Measurements from ENCODE around the gene CACNA1I. TPM values are rescaled to one million over a fixed set of nuclear protein-coding genes. Genes with fewer than 3 reads are reported as not detected.
A peak's percentile ranks its signal among the peaks of the same experiment; 100 is the strongest.

The CACNA1I gene
- total and polyA plus RNA-seq, 5 donors from 2014 or later: 0.06 to 10.6 (median 0.32) TPM

DNA sequence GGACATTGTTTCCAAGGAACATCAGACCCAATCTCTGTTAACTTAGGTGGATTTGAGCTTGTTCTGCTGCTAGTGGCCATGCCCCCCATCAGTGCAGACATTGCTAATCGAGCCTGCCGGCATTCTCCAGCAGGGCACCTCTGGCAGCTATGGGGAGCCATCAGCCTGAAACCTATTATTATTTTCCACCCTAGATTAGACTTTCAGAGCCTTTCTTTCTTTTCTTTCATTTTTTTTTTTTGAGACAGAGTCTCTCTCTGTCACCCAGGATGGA is 4.9 kb downstream of the CACNA1I start:
- Mint-ChIP-seq H3K36me3 (no peaks in the 10 kb centered on the region), H3K27ac (no peak overlapping the region), H3K4me1 (peaks cover 0 to 3% (median 0%) of the 10 kb centered on the region in 4 donors), H3K27me3 (peaks cover 18% of the 10 kb centered on the region), H3K9me3 (peaks cover 0 to 1% (median 0%) of the 10 kb centered on the region in 7 donors), H3K4me3 (no peak overlapping the region)
- H3K4me3 ChIP-seq (ENCODE audit: low read depth, low read length): no peak overlapping the region
- H3K36me3 ChIP-seq (ENCODE audit: control insufficient read depth, insufficient read depth, low read length): no peaks in the 10 kb centered on the region
- H3K27me3 ChIP-seq (ENCODE audit: control insufficient read depth, insufficient read depth, low read length): no peaks in the 10 kb centered on the region
- H3K27ac ChIP-seq (ENCODE audit: insufficient read depth, low read length, poor library complexity, severe bottlenecking): no peak overlapping the region
- DNase-seq (no peak), ATAC-seq (ENCODE audit: low read depth in 2 of 2) (no peak)
- no peaks in the 10 kb centered on the region for H3K4me1 ChIP-seq (ENCODE audit: control insufficient read depth, insufficient read depth, low read length, poor library complexity, severe bottlenecking)
- no peaks in the 10 kb centered on the region for H3K9me3 ChIP-seq (ENCODE audit: control insufficient read depth in 2 of 2, low read length in 2 of 2)

DNA sequence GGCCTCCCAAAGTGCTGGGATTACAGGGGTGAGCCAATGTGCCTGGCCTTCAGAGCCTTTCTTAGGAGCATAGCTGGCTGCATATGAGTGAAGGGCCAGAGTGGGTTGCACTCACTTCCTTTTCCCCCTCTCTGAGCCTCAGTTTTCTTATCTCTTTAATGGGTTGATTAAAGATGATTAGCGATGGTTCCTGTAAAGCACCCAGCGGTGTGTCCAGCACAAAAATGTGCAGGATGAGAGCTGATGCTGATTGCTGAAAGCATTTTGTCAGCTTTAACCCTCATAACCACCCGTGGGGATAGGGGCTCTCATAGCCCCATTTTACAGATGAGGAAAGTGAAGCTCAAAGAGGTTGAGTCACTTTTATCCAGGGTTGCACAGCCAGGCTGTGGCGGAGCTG is 5.5 kb downstream of the CACNA1I start:
- Mint-ChIP-seq H3K27ac (no peak overlapping the region), H3K4me3 (no peak overlapping the region), H3K9me3 (peaks cover 0 to 1% (median 0%) of the 10 kb centered on the region in 7 donors), H3K27me3 (peaks cover 24% of the 10 kb centered on the region), H3K36me3 (no peaks in the 10 kb centered on the region), H3K4me1 (peaks cover 0 to 3% (median 0%) of the 10 kb centered on the region in 4 donors)
- Histone ChIP-seq H3K4me3 (ENCODE audit: low read depth, low read length) (no peak overlapping the region), H3K9me3 (ENCODE audit: control insufficient read depth in 2 of 2, low read length in 2 of 2) (no peaks in the 10 kb centered on the region), H3K4me1 (ENCODE audit: control insufficient read depth, insufficient read depth, low read length, poor library complexity, severe bottlenecking) (no peaks in the 10 kb centered on the region), H3K27me3 (ENCODE audit: control insufficient read depth, insufficient read depth, low read length) (no peaks in the 10 kb centered on the region), H3K36me3 (ENCODE audit: control insufficient read depth, insufficient read depth, low read length) (no peaks in the 10 kb centered on the region), H3K27ac (ENCODE audit: insufficient read depth, low read length, poor library complexity, severe bottlenecking) (no peak overlapping the region)
- DNase-seq: no peak
- ATAC-seq (ENCODE audit: low read depth in 2 of 2): no peak

DNA sequence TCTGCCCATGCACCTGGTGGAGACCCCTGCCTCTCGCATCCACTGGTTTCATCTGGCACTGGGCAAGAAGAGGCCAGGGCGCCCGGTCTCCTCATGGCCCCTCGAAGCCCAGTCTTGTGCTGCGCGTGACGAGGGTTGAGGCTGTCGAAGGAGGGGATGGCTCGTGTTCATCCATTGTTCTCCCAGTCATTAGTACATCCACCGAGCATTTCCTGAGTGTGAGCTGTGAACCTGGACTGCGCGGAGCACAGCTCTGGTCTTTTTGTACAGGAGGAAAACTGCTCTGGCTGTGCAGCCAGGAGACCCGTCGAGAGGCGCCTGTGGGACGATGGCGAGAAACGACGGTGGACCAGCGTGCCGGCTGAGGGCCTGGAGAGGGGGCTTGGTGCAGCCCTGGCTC is 6.8 kb downstream of the CACNA1I start:
- H3K36me3 Mint-ChIP-seq: no peaks in the 10 kb centered on the region
- H3K4me1 Mint-ChIP-seq: no peaks in the 10 kb centered on the region
- H3K4me3 Mint-ChIP-seq: peak overlapping the region in 1 of 4 donors; percentile 27
- Histone ChIP-seq H3K36me3 (ENCODE audit: control insufficient read depth, insufficient read depth, low read length) (no peaks in the 10 kb centered on the region), H3K9me3 (ENCODE audit: control insufficient read depth in 2 of 2, low read length in 2 of 2) (no peaks in the 10 kb centered on the region), H3K4me3 (ENCODE audit: low read depth, low read length) (no peak overlapping the region), H3K27ac (ENCODE audit: insufficient read depth, low read length, poor library complexity, severe bottlenecking) (no peak overlapping the region), H3K4me1 (ENCODE audit: control insufficient read depth, insufficient read depth, low read length, poor library complexity, severe bottlenecking) (no peaks in the 10 kb centered on the region), H3K27me3 (ENCODE audit: control insufficient read depth, insufficient read depth, low read length) (no peaks in the 10 kb centered on the region)
- DNase-seq (no peak), ATAC-seq (ENCODE audit: low read depth in 2 of 2) (no peak)
- H3K27ac Mint-ChIP-seq: no peak overlapping the region
- peaks cover 20% of the 10 kb centered on the region for H3K27me3 Mint-ChIP-seq
- peaks cover 0 to 4% (median 0%) of the 10 kb centered on the region in 7 donors for H3K9me3 Mint-ChIP-seq

DNA sequence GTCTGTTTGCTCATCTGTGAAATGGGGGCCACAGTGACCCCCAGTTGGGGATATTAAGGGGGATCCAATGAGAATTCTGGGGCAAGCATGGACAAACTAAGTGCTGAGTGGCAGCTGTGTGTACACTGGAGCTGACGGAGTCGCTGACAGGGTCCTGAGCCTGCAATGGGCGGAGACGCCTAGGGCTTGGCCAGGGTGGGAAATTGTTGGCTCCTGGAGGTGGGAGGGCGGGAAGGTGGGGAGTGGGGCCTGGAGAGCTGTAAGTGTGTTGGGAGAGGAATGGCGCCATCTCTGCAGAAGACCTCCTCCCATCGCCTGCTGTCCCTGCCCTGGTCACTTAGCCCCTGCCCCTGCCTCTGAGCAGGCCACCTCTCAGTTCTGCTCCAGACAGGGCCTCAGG is 7.3 kb downstream of the CACNA1I start:
- Mint-ChIP-seq H3K4me3 (no peak overlapping the region), H3K27ac (no peak overlapping the region), H3K9me3 (peaks cover 0 to 5% (median 0%) of the 10 kb centered on the region in 7 donors), H3K27me3 (peaks cover 20% of the 10 kb centered on the region), H3K4me1 (no peaks in the 10 kb centered on the region), H3K36me3 (peaks cover 2% of the 10 kb centered on the region)
- DNase-seq: no peak
- Histone ChIP-seq H3K4me1 (ENCODE audit: control insufficient read depth, insufficient read depth, low read length, poor library complexity, severe bottlenecking) (no peaks in the 10 kb centered on the region), H3K4me3 (ENCODE audit: low read depth, low read length) (no peak overlapping the region), H3K36me3 (ENCODE audit: control insufficient read depth, insufficient read depth, low read length) (no peaks in the 10 kb centered on the region), H3K9me3 (ENCODE audit: control insufficient read depth in 2 of 2, low read length in 2 of 2) (no peaks in the 10 kb centered on the region), H3K27ac (ENCODE audit: insufficient read depth, low read length, poor library complexity, severe bottlenecking) (no peak overlapping the region), H3K27me3 (ENCODE audit: control insufficient read depth, insufficient read depth, low read length) (no peaks in the 10 kb centered on the region)
- ATAC-seq (ENCODE audit: low read depth in 2 of 2): no peak

DNA sequence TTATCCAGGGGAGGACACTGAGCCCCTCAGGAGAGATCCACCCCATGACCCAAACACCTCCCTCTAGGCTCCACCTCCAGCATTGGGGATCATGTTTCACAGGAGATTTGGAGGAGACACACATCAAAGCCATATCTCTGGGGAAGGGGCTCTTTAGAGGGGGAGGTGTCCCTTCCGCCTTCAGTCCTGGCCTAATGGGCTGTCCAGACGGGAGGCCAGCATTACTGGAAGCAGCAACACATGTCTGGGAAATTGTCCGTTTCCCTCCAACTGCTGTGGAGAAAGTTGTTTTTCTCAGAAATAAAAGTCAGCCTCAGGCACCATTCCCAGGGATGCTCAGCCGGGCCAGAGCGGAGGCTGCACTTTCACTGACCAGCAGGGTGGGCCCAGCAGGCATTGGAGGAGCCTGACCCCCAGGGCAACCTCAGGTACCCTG is 9.5 kb downstream of the CACNA1I start:
- Mint-ChIP-seq H3K9me3 (peaks cover 0 to 10% (median 1%) of the 10 kb centered on the region in 7 donors), H3K27me3 (peaks cover 20% of the 10 kb centered on the region), H3K4me1 (no peaks in the 10 kb centered on the region), H3K4me3 (no peak overlapping the region), H3K36me3 (peaks cover 8% of the 10 kb centered on the region), H3K27ac (no peak overlapping the region)
- no peak overlapping the region for H3K4me3 ChIP-seq (ENCODE audit: low read depth, low read length)
- H3K4me1 ChIP-seq (ENCODE audit: control insufficient read depth, insufficient read depth, low read length, poor library complexity, severe bottlenecking): no peaks in the 10 kb centered on the region
- no peaks in the 10 kb centered on the region for H3K27me3 ChIP-seq (ENCODE audit: control insufficient read depth, insufficient read depth, low read length)
- H3K27ac ChIP-seq (ENCODE audit: insufficient read depth, low read length, poor library complexity, severe bottlenecking): no peak overlapping the region
- H3K9me3 ChIP-seq (ENCODE audit: control insufficient read depth in 2 of 2, low read length in 2 of 2): no peaks in the 10 kb centered on the region
- ATAC-seq (ENCODE audit: low read depth in 2 of 2) (no peak), DNase-seq (no peak)
- H3K36me3 ChIP-seq (ENCODE audit: control insufficient read depth, insufficient read depth, low read length): no peaks in the 10 kb centered on the region

DNA sequence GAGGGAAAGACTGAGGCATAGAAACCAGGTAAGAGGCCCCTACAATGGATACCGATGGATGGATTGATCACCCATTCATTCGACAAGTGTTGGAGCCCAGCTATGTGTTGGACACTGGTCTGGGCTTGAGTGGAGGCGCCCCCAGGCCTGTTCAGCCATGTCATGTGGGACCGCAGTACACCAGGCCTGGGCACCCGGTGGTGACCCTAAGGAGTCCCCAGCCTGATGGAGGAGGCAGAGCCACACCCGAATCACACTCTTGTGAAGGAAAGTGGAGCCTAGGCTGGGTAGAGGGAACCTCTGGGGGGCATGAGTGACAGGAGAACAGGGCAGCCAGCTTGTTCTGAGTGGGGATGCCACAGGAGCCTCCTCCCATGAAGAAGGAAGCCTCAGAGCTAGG is 10.2 kb downstream of the CACNA1I start:
- Histone ChIP-seq H3K27ac (ENCODE audit: insufficient read depth, low read length, poor library complexity, severe bottlenecking) (no peak overlapping the region), H3K27me3 (ENCODE audit: control insufficient read depth, insufficient read depth, low read length) (no peaks in the 10 kb centered on the region), H3K4me1 (ENCODE audit: control insufficient read depth, insufficient read depth, low read length, poor library complexity, severe bottlenecking) (no peaks in the 10 kb centered on the region), H3K36me3 (ENCODE audit: control insufficient read depth, insufficient read depth, low read length) (no peaks in the 10 kb centered on the region), H3K9me3 (ENCODE audit: control insufficient read depth in 2 of 2, low read length in 2 of 2) (no peaks in the 10 kb centered on the region), H3K4me3 (ENCODE audit: low read depth, low read length) (no peak overlapping the region)
- H3K36me3 Mint-ChIP-seq: peaks cover 8% of the 10 kb centered on the region
- H3K9me3 Mint-ChIP-seq: peaks cover 0 to 10% (median 1%) of the 10 kb centered on the region in 7 donors
- H3K27ac Mint-ChIP-seq: no peak overlapping the region
- DNase-seq (no peak), ATAC-seq (ENCODE audit: low read depth in 2 of 2) (no peak)
- H3K4me1 Mint-ChIP-seq: no peaks in the 10 kb centered on the region
- no peak overlapping the region for H3K4me3 Mint-ChIP-seq
- peaks cover 20% of the 10 kb centered on the region for H3K27me3 Mint-ChIP-seq

DNA sequence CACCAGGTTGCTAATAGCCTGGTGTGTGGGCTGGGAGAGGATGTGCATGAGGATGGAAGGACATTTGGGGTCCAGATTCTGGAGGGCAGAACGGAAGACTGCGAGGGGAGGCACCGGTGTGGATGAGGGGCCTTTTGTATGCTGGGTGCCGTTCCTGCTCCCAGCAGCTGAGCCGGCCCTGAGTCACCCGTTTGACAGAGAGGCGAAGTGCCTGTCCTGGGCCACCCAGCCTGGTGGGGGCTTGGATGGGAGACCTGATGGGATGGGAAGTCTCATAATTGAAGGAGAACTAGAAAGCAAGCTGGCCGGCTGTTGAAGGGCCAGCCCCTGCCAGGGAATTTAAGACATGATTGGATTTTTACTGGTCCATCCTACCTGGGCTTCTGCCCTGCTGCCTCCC is 10.8 kb downstream of the CACNA1I start:
- Histone ChIP-seq H3K9me3 (ENCODE audit: control insufficient read depth in 2 of 2, low read length in 2 of 2) (no peaks in the 10 kb centered on the region), H3K27ac (ENCODE audit: insufficient read depth, low read length, poor library complexity, severe bottlenecking) (no peak overlapping the region), H3K27me3 (ENCODE audit: control insufficient read depth, insufficient read depth, low read length) (no peaks in the 10 kb centered on the region), H3K4me3 (ENCODE audit: low read depth, low read length) (no peak overlapping the region), H3K36me3 (ENCODE audit: control insufficient read depth, insufficient read depth, low read length) (no peaks in the 10 kb centered on the region), H3K4me1 (ENCODE audit: control insufficient read depth, insufficient read depth, low read length, poor library complexity, severe bottlenecking) (no peaks in the 10 kb centered on the region)
- H3K4me1 Mint-ChIP-seq: no peaks in the 10 kb centered on the region
- peaks cover 20% of the 10 kb centered on the region for H3K27me3 Mint-ChIP-seq
- peaks cover 0 to 10% (median 1%) of the 10 kb centered on the region in 7 donors for H3K9me3 Mint-ChIP-seq
- no peak for DNase-seq
- ATAC-seq (ENCODE audit: low read depth in 2 of 2): no peak
- H3K36me3 Mint-ChIP-seq: peaks cover 8% of the 10 kb centered on the region
- H3K4me3 Mint-ChIP-seq: no peak overlapping the region
- no peak overlapping the region for H3K27ac Mint-ChIP-seq

DNA sequence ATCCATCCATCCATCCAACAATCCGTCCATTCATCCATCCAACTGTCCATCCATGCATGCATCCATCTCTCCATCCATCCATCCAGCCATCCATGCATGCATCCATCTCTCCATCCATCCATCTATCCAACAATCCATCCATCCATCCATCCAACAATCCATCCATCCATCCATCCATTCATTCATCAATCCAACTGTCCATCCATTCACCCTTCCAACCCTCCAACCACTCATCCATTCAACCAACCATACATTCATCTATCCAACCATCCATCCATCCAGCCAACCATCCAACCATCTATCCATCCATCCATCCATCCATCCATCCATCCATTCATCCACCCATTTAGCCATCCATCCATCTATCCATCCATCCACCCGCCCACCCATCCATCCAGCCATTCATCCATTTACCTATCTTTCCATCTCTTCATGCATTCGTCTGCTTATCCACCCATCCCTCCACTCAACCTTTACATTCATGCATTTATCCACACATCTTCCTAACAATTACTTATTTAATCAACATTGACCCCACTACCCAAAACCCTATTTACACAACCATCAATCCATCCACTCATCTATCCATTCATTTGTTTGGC is 12.6 kb downstream of the CACNA1I start:
- Histone ChIP-seq H3K27ac (ENCODE audit: insufficient read depth, low read length, poor library complexity, severe bottlenecking) (no peak overlapping the region), H3K9me3 (ENCODE audit: control insufficient read depth in 2 of 2, low read length in 2 of 2) (no peaks in the 10 kb centered on the region), H3K4me3 (ENCODE audit: low read depth, low read length) (no peak overlapping the region), H3K27me3 (ENCODE audit: control insufficient read depth, insufficient read depth, low read length) (no peaks in the 10 kb centered on the region), H3K4me1 (ENCODE audit: control insufficient read depth, insufficient read depth, low read length, poor library complexity, severe bottlenecking) (no peaks in the 10 kb centered on the region), H3K36me3 (ENCODE audit: control insufficient read depth, insufficient read depth, low read length) (no peaks in the 10 kb centered on the region)
- ATAC-seq (ENCODE audit: low read depth in 2 of 2): no peak
- Mint-ChIP-seq H3K27me3 (peaks cover 20% of the 10 kb centered on the region), H3K4me3 (no peak overlapping the region), H3K4me1 (no peaks in the 10 kb centered on the region), H3K9me3 (peaks cover 0 to 10% (median 1%) of the 10 kb centered on the region in 7 donors), H3K36me3 (peaks cover 8% of the 10 kb centered on the region), H3K27ac (peak overlapping the region in 1 of 3 donors; percentile 29)
- DNase-seq: no peak

All from CD4-positive, CD25-positive, alpha-beta regulatory T cell (primary cell).